Dendritic cell treated with granulocyte-macrophage colony-stimulating factor and Interleukin-4, amounts not matched to agents 40 ng/mL and 50 ng/mL, for 4 days (primary cell): ENCODE measurements around the gene DOCK10.

ENCODE experiments used
- H3K27ac Mint-ChIP-seq: one replicate; pipeline ENCODE4 v1.8.0; 2022; ENCODE audit warnings: mild to moderate bottlenecking, mixed read lengths
- H3K27me3 Mint-ChIP-seq: one replicate; pipeline ENCODE4 v1.8.0; 2022; ENCODE audit warnings: mild to moderate bottlenecking, mixed read lengths
- H3K36me3 Mint-ChIP-seq: one replicate; pipeline ENCODE4 v1.8.0; 2022; ENCODE audit warnings: low read depth, mixed read lengths
- H3K4me1 Mint-ChIP-seq: one replicate; pipeline ENCODE4 v1.8.0; 2022; ENCODE audit warnings: low read depth, mixed read lengths
- H3K4me3 Mint-ChIP-seq: one replicate; pipeline ENCODE4 v1.8.0; 2022; ENCODE audit warnings: mild to moderate bottlenecking, moderate library complexity, mixed read lengths
- H3K9me3 Mint-ChIP-seq: one replicate; pipeline ENCODE4 v1.8.0; 2022; ENCODE audit warnings: mixed read lengths
- intact Hi-C: fragments of 100-400 bp; cut with micrococcal nuclease; formaldehyde crosslinking; loops from one replicate; pipeline ENCODE4 v1.15.0; 2022

DOCK10 gene

DNA sequence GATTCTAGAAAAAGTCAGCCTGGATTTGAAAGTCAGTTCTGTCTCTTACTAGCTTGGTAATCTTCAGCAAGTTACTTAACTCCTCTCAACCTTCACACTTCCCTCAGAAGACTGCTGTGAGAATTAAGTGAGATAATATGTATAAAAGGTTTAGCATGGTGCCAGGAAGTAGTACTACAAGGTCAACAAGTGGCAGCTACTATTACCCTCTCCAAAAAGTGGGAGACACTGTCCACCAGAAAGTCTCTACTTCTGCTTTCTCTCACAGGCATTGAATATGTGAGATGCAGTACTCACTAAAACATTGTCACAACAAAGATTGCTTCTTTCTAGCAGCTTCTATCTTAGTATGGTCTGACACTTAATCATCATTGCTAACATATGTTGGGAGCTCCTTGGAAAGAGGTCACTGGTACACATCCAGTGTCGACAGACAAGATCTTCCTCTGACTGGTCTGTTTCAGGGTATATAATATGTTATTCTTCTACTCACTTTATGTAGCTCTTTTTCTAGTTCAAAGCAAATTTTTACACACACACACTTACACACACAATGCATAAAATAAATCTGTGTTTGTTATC is 47.9 kb downstream of the DOCK10 start:
- H3K27ac Mint-ChIP-seq: peak overlapping the region; percentile 68
- H3K9me3 Mint-ChIP-seq: no peaks in the 10 kb centered on the region
- H3K4me1 Mint-ChIP-seq: peaks cover 92% of the 10 kb centered on the region
- intact Hi-C loops: loop anchor here (5.0 kb wide), 1 partner anchor 42 kb away; no protein-coding TSS in a partner anchor
- H3K4me3 Mint-ChIP-seq: no peak overlapping the region
- peaks cover 87% of the 10 kb centered on the region for H3K36me3 Mint-ChIP-seq
- no peaks in the 10 kb centered on the region for H3K27me3 Mint-ChIP-seq

DNA sequence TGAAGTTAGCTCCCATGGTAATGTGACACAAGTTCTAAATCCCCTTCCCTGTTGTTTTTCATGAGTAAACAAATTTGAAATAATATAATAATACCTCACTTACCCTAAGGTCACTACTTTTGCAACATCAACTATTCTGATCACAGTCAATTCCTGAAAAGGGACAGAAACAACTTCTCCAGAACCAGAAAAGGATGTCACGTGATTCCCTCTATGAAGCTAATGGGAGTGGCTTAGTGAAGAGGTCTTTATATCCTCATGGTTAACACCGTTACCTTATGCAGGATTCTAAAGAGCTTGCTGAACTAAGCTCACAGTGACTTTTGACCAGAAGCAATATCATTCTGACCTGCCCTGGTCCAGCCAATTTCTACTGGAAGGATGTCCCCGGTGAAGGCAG is 51.6 kb downstream of the DOCK10 start:
- Mint-ChIP-seq H3K27ac (peak overlapping the region; percentile 68), H3K36me3 (peaks cover 83% of the 10 kb centered on the region), H3K4me3 (no peak overlapping the region), H3K4me1 (peaks cover 80% of the 10 kb centered on the region), H3K9me3 (no peaks in the 10 kb centered on the region), H3K27me3 (no peaks in the 10 kb centered on the region)
- intact Hi-C loops: loop anchor here (5.0 kb wide), 1 partner anchor 38 kb away; no protein-coding TSS in a partner anchor

DNA sequence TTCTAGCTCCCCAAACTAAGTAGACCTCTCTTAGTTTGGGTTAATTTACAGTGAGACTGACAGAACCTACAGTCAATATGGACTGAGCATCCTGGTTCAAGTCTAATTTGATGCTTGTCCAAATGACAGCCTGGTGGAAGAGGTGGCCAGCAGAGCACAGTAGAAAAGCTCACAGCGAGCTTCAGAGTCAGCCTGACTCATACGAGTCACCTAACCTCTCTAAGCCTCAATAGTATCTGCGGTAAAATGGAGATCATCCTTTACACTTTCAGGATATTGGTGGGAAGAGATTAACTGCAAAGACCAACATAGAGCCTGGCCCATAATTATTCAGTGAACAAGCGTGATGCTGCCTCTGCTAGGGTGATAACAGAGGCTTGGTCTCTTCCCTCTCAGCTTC is 54.5 kb downstream of the DOCK10 start:
- no peak overlapping the region for H3K4me3 Mint-ChIP-seq

DNA sequence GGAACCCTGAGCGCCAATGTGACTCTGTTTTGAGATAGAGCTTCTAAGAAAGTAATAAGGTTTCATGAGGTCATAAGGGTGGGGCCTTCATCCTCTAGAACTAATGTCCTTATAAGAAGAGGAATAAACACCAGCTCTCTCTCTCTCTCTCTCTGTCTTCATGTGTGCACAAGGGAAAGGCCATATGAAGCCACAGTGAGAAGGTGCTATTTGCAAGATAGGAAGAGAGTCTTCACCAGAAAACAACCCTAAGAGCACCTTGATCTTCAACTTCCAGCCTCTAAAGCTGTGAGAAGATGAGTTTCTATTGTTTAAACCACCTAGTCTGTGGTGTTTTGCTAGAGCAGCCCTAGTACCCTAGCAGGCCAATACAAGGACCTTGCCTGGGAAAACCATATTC is 55.8 kb downstream of the DOCK10 start:
- Mint-ChIP-seq H3K9me3 (no peaks in the 10 kb centered on the region), H3K27me3 (no peaks in the 10 kb centered on the region), H3K27ac (no peak overlapping the region), H3K4me1 (peaks cover 75% of the 10 kb centered on the region), H3K4me3 (no peak overlapping the region), H3K36me3 (peaks cover 76% of the 10 kb centered on the region)
- intact Hi-C loops: no loop called here

More for the DNA sequence above, 54.5 kb downstream of the DOCK10 start:
- Mint-ChIP-seq H3K36me3 (peaks cover 77% of the 10 kb centered on the region), H3K27me3 (no peaks in the 10 kb centered on the region), H3K27ac (no peak overlapping the region), H3K9me3 (no peaks in the 10 kb centered on the region), H3K4me1 (peaks cover 77% of the 10 kb centered on the region)
- intact Hi-C loops: no loop called here

DNA sequence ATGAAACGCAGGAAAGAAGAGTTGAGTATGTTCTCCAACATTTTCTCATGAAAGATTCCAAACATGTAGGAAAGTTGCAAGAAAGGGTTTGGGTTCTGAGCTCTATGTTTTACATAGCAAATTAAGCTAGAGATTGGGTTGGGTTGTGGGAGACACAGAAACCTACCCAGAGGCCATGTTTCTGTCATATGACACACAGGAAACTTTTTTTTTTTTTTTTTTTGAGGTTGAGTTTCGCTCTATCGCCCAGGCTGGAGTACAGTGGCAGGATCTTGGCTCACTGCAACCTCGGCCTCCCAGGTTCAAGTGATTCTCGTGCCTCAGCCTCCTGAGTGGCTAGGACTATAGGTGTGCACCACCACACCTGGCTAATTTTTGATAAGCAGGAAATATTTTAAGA is 57.6 kb downstream of the DOCK10 start:
- Mint-ChIP-seq H3K36me3 (peaks cover 67% of the 10 kb centered on the region), H3K27ac (peak overlapping the region; percentile 73), H3K9me3 (no peaks in the 10 kb centered on the region), H3K27me3 (no peaks in the 10 kb centered on the region), H3K4me3 (no peak overlapping the region), H3K4me1 (peaks cover 57% of the 10 kb centered on the region)
- intact Hi-C loops: no loop called here

DNA sequence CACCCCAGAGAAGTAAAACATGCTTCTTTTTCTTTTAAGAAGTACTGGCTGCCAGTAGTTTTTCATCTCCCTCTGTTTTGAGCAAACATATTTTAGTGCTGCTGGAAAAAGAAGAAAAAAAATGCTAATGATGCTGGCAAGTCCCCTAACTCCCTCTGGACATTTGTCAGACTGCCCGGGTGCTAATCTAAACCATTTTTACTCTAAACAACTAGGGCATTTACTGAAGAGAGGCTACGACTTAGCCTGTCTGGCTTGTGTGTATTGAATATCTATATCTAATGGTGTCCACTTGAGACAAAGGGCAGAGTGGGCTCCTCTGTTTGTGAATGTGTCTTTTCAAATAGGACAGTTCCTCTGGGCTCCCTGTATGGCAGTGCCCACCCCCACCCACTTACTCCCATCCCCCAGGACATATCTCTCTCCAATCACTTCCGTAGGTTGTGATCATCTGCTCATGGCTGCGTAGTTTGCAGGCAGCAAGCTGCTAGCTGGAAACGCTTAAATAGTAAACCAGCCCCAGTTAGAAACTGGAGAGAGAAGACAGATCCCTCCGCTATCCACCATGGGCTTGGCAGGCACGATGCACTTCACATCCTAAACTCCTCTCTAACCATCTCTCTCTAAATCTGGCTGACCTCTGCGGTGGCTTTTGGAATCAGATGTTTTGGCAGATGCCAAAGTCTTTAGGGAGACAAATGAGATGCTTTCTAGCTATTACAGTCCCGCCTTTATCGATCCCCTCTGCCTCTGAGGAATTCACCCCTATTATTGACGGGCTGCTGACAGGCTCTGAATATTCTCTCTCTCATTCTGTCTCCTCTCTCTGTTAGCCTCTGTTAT is 58.3 kb downstream of the DOCK10 start:
- H3K9me3 Mint-ChIP-seq: no peaks in the 10 kb centered on the region
- H3K27me3 Mint-ChIP-seq: no peaks in the 10 kb centered on the region
- H3K36me3 Mint-ChIP-seq: peaks cover 67% of the 10 kb centered on the region
- peak overlapping the region; percentile 73 for H3K27ac Mint-ChIP-seq
- peaks cover 57% of the 10 kb centered on the region for H3K4me1 Mint-ChIP-seq
- intact Hi-C loops: no loop called here
- H3K4me3 Mint-ChIP-seq: no peak overlapping the region

DNA sequence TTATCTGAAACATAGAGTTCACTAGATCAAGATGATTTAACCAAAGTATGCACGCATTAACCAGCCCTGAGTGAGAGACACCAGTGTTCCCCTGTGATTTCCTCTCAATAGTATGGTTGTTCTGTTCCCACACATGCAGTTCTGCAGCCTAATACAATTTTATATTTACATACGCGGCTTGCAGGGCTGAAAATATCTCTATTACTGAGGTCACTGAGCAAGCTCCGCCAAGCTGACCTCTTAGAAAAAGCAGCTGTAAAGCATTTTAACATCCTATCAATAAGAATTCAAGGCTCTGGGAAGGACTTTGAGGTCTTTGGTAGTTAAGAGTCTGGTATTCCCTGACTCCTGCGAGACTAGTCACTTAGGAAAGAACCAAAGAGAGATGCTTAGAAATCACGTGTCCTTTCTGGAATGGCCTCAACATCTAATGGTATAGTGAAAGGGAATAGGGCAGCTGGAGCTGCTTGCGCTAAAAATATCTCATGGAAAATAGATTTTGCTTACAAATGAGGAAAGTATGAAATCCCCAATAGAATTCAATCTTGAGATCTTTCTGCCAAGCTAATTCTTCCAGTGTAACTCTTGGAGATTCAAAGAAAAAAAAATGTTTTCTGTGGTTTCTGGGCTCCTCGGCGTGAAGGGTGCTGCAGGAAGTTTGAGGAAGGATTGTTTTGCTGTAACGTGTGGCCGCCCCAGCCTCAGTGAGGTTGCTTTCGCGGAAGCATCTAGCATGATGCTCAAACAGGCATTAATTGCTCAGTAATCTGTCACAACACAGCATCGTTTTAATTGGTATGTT is 59.2 kb downstream of the DOCK10 start:
- Mint-ChIP-seq H3K27me3 (no peaks in the 10 kb centered on the region), H3K4me3 (no peak overlapping the region), H3K4me1 (peaks cover 62% of the 10 kb centered on the region), H3K9me3 (no peaks in the 10 kb centered on the region), H3K36me3 (peaks cover 67% of the 10 kb centered on the region), H3K27ac (peak overlapping the region; percentile 73)
- intact Hi-C loops: no loop called here

DNA sequence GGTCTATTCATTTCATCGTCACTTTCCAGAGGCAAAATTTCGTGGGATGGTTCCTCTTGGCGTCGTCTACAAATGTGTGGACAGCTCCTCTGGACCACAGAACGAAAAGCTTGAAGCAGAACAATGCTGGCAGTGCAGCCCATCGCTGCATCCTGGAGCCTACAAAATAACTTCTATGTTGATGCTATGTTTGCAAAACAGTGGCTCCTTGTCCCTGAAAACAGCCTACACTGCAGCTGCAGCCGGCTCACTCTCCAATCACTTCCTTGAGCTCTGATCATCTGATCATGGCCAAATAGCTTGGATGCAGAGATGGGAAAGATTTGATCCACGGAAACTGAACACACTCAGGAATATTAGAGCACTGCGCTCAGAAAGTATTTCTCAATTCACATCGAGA is 60.0 kb downstream of the DOCK10 start:
- H3K27ac Mint-ChIP-seq: no peak overlapping the region
- H3K4me1 Mint-ChIP-seq: peaks cover 56% of the 10 kb centered on the region
- intact Hi-C loops: no loop called here
- no peaks in the 10 kb centered on the region for H3K27me3 Mint-ChIP-seq
- H3K36me3 Mint-ChIP-seq: peaks cover 68% of the 10 kb centered on the region
- no peaks in the 10 kb centered on the region for H3K9me3 Mint-ChIP-seq
- H3K4me3 Mint-ChIP-seq: no peak overlapping the region

DNA sequence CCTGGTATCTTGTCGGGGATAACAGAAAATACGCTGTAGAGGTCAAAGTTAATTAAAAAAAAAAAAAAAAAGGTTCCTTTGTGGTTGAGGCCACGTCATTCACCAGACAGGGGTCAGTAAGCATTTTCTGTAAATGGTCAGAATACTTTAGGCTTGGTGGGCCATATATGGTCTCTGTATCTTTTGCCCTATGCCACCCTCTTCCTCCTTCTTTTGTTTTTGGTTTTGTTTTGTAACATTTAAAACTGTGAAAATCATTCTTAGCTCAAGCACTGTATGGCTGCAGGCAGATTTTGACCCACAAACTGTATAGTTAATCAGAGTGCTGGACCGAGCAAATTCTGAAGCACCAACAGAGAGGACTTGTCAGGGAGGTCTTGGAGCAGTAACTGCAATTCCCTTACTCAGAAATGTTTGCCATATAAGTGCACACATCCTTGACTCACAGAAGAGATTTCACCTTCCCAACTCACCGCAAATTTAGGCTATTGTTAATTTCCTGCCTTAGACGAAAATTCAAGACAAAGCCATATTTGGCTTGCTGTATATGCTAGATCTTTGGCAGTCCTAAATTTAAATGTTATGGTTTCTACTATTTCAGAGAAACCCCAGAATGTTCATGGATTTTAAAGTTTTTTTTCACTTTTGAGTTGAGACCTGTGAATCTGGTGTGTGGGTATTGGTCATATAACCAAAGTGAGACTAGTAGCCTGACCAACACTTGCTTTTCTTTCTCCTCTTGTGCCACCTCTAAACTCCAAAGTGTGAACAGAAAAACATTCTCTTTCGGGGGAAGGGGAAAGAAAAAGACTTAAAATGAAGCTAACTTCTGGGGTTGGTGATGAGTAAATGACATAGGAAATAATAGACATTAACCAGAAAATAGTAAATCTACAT is 65.4 kb downstream of the DOCK10 start:
- intact Hi-C loops: no loop called here
- H3K9me3 Mint-ChIP-seq: no peaks in the 10 kb centered on the region
- no peak overlapping the region for H3K4me3 Mint-ChIP-seq
- H3K36me3 Mint-ChIP-seq: peaks cover 58% of the 10 kb centered on the region
- H3K27ac Mint-ChIP-seq: no peak overlapping the region
- peaks cover 38% of the 10 kb centered on the region for H3K4me1 Mint-ChIP-seq
- no peaks in the 10 kb centered on the region for H3K27me3 Mint-ChIP-seq

DNA sequence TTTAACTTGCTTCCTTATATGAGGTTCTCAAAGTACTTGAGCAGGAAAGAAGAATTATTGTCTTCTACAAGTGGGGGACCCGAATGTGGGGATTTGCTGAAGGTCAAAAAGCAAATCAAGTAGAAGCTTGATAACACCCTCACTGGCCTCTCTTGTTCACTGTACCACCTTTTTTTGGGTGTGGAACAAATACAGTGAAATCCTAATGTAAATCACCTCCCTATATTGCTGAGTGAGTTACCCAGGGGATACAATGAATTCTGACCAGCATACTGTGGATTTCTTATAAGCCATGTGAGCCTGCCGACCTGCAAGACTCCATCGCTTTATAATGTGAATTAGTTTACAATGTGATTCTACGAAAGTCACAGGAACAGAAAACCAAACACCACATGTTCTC is 66.5 kb downstream of the DOCK10 start:
- H3K36me3 Mint-ChIP-seq: peaks cover 59% of the 10 kb centered on the region
- no peak overlapping the region for H3K27ac Mint-ChIP-seq
- intact Hi-C loops: no loop called here
- H3K4me3 Mint-ChIP-seq: no peak overlapping the region
- no peaks in the 10 kb centered on the region for H3K27me3 Mint-ChIP-seq
- H3K9me3 Mint-ChIP-seq: no peaks in the 10 kb centered on the region
- H3K4me1 Mint-ChIP-seq: peaks cover 42% of the 10 kb centered on the region

DNA sequence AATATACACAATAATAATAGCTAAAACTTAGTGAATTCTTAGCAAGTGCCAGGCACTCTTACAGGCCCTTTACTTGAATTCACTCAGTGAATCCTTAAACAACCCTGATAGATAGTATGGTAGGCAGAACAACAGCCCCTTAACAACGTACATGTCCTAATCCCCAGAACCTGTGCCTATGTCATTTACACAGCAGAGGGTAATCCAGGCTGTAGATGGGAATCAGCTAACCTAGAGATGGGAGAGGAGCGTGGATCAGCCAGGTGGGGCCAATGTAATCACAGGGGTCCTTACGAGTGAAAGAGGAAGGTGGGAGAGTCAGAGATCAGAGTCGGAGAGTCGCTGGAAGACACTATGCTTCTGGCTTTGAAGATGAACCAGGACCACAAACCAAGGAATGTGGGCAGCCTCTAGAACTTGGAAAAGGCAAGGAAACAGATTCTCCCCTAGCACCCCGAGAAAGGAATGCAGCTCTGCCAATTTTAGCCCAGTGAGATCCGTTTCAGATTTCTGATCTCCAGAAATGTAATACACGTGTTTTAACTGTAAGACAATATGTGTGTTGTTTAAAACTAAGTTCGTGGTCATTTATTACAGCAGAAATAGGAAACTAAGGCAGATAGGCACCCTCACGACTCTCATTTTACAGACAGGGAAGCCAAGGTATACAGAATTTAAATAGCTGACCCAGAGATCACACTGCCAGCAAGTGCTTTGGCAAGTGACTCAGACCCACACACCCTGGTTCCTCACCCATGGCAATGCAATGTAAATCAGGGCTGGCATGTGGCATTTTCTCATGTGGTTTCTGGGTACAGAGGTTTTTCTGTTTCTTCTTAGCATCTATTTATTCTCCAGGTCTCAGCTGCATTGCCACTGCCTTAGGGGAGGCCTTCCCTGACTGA is 68.9 kb downstream of the DOCK10 start:
- peaks cover 51% of the 10 kb centered on the region for H3K4me1 Mint-ChIP-seq
- no peaks in the 10 kb centered on the region for H3K27me3 Mint-ChIP-seq
- no peak overlapping the region for H3K4me3 Mint-ChIP-seq
- peaks cover 59% of the 10 kb centered on the region for H3K36me3 Mint-ChIP-seq
- H3K9me3 Mint-ChIP-seq: no peaks in the 10 kb centered on the region
- peak overlapping the region; percentile 30 for H3K27ac Mint-ChIP-seq
- intact Hi-C loops: no loop called here

DNA sequence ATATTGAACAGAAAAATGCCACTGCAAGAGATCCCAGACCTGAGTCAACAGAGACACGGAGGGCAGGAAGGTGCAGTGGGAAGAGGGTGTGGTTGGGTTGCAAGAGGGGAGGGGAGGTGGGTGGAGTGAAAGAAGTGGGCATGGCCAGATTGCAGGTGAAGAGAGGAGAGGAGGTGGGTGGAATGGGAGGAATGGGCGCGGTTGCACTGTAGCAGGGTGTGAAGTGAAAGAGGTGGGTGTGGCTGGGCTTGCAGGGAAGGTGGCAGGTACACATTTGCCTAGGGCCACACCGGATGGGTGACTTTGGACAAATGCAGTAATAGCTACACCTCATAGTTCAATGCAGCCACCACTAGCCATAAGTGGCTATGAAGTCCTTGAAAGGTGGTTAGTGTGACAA is 71.1 kb downstream of the DOCK10 start:
- no peaks in the 10 kb centered on the region for H3K9me3 Mint-ChIP-seq
- H3K27ac Mint-ChIP-seq: no peak overlapping the region
- no peaks in the 10 kb centered on the region for H3K27me3 Mint-ChIP-seq
- intact Hi-C loops: no loop called here
- H3K4me3 Mint-ChIP-seq: no peak overlapping the region
- H3K4me1 Mint-ChIP-seq: peaks cover 39% of the 10 kb centered on the region
- H3K36me3 Mint-ChIP-seq: peaks cover 57% of the 10 kb centered on the region
